ENCODE data around the gene HYPK.
A peak's percentile ranks its signal among the peaks of the same experiment; 100 is the strongest.

The HYPK gene

GRCh38 chr15:43776718-43777266 is 23.6 kb upstream of the HYPK start, which contains the start of gene ELL3:
Gene ELL3 (minus strand): TSS chr15:43776966. CDS start chr15:43776901, 65 bp downstream.
- no peaks in the 10 kb centered on the region for H3K9me3 ChIP-seq
- TF ChIP-seq, protein P1, sequence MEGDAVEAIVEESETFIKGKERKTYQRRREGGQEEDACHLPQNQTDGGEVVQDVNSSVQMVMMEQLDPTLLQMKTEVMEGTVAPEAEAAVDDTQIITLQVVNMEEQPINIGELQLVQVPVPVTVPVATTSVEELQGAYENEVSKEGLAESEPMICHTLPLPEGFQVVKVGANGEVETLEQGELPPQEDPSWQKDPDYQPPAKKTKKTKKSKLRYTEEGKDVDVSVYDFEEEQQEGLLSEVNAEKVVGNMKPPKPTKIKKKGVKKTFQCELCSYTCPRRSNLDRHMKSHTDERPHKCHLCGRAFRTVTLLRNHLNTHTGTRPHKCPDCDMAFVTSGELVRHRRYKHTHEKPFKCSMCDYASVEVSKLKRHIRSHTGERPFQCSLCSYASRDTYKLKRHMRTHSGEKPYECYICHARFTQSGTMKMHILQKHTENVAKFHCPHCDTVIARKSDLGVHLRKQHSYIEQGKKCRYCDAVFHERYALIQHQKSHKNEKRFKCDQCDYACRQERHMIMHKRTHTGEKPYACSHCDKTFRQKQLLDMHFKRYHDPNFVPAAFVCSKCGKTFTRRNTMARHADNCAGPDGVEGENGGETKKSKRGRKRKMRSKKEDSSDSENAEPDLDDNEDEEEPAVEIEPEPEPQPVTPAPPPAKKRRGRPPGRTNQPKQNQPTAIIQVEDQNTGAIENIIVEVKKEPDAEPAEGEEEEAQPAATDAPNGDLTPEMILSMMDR (IDR thresholded peaks at IDR 0.05): peak; percentile 11
- peaks cover 16% of the 10 kb centered on the region for H3K36me3 ChIP-seq
- H3K4me3 ChIP-seq (ENCODE audit: low read depth in 1 of 2, low read length in 1 of 2): peak within 1 kb of the TSS; percentile 76 to 93
- peak within 1 kb of the TSS; percentile 79 for H3K27ac ChIP-seq
- no peaks in the 10 kb centered on the region for H3K27me3 ChIP-seq
- H3K4me1 ChIP-seq (ENCODE audit: control insufficient read depth in 1 of 2, insufficient read depth in 1 of 2, low read depth in 1 of 2, low read length in 1 of 2): peaks cover 16 to 23% of the 10 kb centered on the region in 2 experiments

- TF ChIP-seq, protein P1 (IDR thresholded peaks at IDR 0.05): peak; percentile 62
- Histone ChIP-seq H3K27me3 (no peaks in the 10 kb centered on the region), H3K27ac (peak overlapping the region; percentile 79), H3K9me3 (no peaks in the 10 kb centered on the region), H3K4me3 (ENCODE audit: low read depth in 1 of 2, low read length in 1 of 2) (peak overlapping the region; percentile 76 to 93), H3K36me3 (peaks cover 10% of the 10 kb centered on the region), H3K4me1 (ENCODE audit: control insufficient read depth in 1 of 2, insufficient read depth in 1 of 2, low read depth in 1 of 2, low read length in 1 of 2) (peaks cover 16 to 23% of the 10 kb centered on the region in 2 experiments)
Observed at GRCh38 chr15:43777267-43777914, 23.0 kb upstream of the HYPK start.

- H3K27ac ChIP-seq: no peak overlapping the region
- H3K4me3 ChIP-seq (ENCODE audit: low read depth in 1 of 2, low read length in 1 of 2): no peak overlapping the region
- no peaks in the 10 kb centered on the region for H3K9me3 ChIP-seq
- TF ChIP-seq, protein P1 (IDR thresholded peaks at IDR 0.05): no peak
- no peaks in the 10 kb centered on the region for H3K27me3 ChIP-seq
- no peaks in the 10 kb centered on the region for H3K36me3 ChIP-seq
- peaks cover 16 to 23% of the 10 kb centered on the region in 2 experiments for H3K4me1 ChIP-seq (ENCODE audit: control insufficient read depth in 1 of 2, insufficient read depth in 1 of 2, low read depth in 1 of 2, low read length in 1 of 2)
Observed at GRCh38 chr15:43779016-43779415, 21.4 kb upstream of the HYPK start.

DNA sequence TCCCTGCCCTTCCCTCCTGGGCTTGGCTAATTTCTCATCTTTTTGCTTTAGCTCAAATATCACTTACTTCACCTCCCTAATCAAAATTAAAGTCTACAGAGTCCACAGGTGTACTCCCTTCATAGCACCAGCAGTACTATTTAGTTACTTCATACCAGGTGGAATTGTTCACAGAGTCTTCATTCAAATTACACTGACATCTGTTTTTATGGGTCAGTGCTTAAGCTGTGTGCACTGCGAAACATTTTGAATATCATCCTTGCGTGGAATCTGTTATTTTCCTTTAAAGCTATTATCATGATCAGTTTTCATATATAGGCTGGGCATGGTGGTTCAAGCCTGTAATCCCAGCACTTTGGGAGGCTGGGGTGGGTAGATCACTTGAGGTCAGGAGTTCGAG is 11.0 kb upstream of the HYPK start:
- Histone ChIP-seq H3K4me1 (ENCODE audit: control insufficient read depth in 1 of 2, insufficient read depth in 1 of 2, low read depth in 1 of 2, low read length in 1 of 2) (peaks cover 14 to 19% of the 10 kb centered on the region in 2 experiments), H3K27ac (no peak overlapping the region), H3K4me3 (ENCODE audit: low read depth in 1 of 2, low read length in 1 of 2) (no peak overlapping the region), H3K9me3 (no peaks in the 10 kb centered on the region), H3K36me3 (peaks cover 12% of the 10 kb centered on the region), H3K27me3 (no peaks in the 10 kb centered on the region)
- TF ChIP-seq, protein P1 (IDR thresholded peaks at IDR 0.05): no peak

- Histone ChIP-seq H3K36me3 (peaks cover 40% of the 10 kb centered on the region), H3K9me3 (no peaks in the 10 kb centered on the region), H3K27me3 (no peaks in the 10 kb centered on the region), H3K27ac (peak within 1 kb of the TSS; percentile 91), H3K4me3 (ENCODE audit: low read depth in 1 of 2, low read length in 1 of 2) (peak within 1 kb of the TSS; percentile 91 to 94), H3K4me1 (ENCODE audit: control insufficient read depth in 1 of 2, insufficient read depth in 1 of 2, low read depth in 1 of 2, low read length in 1 of 2) (peaks cover 14 to 26% of the 10 kb centered on the region in 2 experiments)
- TF ChIP-seq, protein P1 (IDR thresholded peaks at IDR 0.05): no peak
Observed at GRCh38 chr15:43791993-43792760, 8.2 kb upstream of the HYPK start, which contains the start of gene SERF2. Gene SERF2 (plus strand): TSS chr15:43792320. CDS start chr15:43792377, 57 bp downstream.

Measured in neutrophil (primary cell).